Hindlimb muscle (tissue), 1 donor: ENCODE results near the gene TBC1D3H. TPM values are rescaled to one million over a fixed set of nuclear protein-coding genes. Genes with fewer than 3 reads are reported as not detected.
"Not testable (repeated sequence)": the region's sequence is repeated elsewhere in the genome, so short reads cannot be mapped to it uniquely, and the experiment has no call there.

Experiments
- DNase-seq: peaks from one replicate; pipeline ENCODE4 v3.0.0-alpha.2; 2013
- polyA plus RNA-seq: library from polyadenylated mRNA; unstranded; fragments of 120-200 nt; gene quantifications from one replicate; pipeline ENCODE4 v1.2.1, GENCODE V29; 2013; ENCODE audit not compliant: insufficient read length

TBC1D3H gene
- polyA plus RNA-seq, result not detected

GRCh38 chr17:36388385-36389245, at the start of gene TBC1D3H:
Gene TBC1D3H (minus strand): TSS chr17:36388435. CDS start chr17:36386895, 1,540 bp downstream.
- DNase-seq, result not testable (repeated sequence)

GRCh38 chr17:36428891-36429290, 40.7 kb upstream of the TBC1D3H start:
- not testable (repeated sequence) for DNase-seq

GRCh38 chr17:36415180-36415941, 27.1 kb upstream of the TBC1D3H start:
- DNase-seq, result not testable (repeated sequence)

- not testable (repeated sequence) for DNase-seq
These were observed 2.9 kb upstream of the TBC1D3H start for GRCh38 chr17:36390943-36391645.

GRCh38 chr17:36375938-36376337, 12.3 kb downstream of the TBC1D3H start:
- DNase-seq, result not testable (repeated sequence)

- DNase-seq, result not testable (repeated sequence)
These were observed 25.7 kb downstream of the TBC1D3H start for GRCh38 chr17:36362496-36362895.

Other genes starting within 250 kb of the TBC1D3H start
- 10.9 TPM for gene TBC1D3B, start 211.8 kb downstream of the TBC1D3H start, polyA plus RNA-seq
- 0.65 TPM for gene CCL3L1, start 191.7 kb downstream of the TBC1D3H start, polyA plus RNA-seq
- 1.3 TPM for gene CCL4L2, start 177.4 kb downstream of the TBC1D3H start, polyA plus RNA-seq
- not detected for gene TBC1D3I, start 123.9 kb downstream of the TBC1D3H start, polyA plus RNA-seq
- gene TBC1D3G, start 64.6 kb downstream of the TBC1D3H start, polyA plus RNA-seq, result not detected
- 53.9 TPM for gene ZNHIT3, start 98.2 kb upstream of the TBC1D3H start, polyA plus RNA-seq
- 36.4 TPM for gene MYO19, start 146.4 kb upstream of the TBC1D3H start, polyA plus RNA-seq
- gene PIGW, start 146.6 kb upstream of the TBC1D3H start, polyA plus RNA-seq, result 8.0 TPM
- gene GGNBP2, start 156.5 kb upstream of the TBC1D3H start, polyA plus RNA-seq, result 62.4 TPM
- 7.0 TPM for gene DHRS11, start 203.4 kb upstream of the TBC1D3H start, polyA plus RNA-seq
- 5.0 TPM for gene MRM1, start 213.1 kb upstream of the TBC1D3H start, polyA plus RNA-seq